OCI-LY1 (cell line): ENCODE data around the gene TMPRSS13.

ENCODE experiments used
- H2AFZ ChIP-seq: fragments of 200-600 bp; sonication (generic), shearing (Covaris generic); 2 replicates; pipeline ENCODE4 v1.6.0; 2014; ENCODE audit warnings: antibody characterized with exemption, mild to moderate bottlenecking, low read length
- H3F3A ChIP-seq: fragments of 200-600 bp; sonication (generic), shearing (Covaris generic); 2 replicates; pipeline ENCODE4 v1.6.0; 2014; ENCODE audit warnings: mild to moderate bottlenecking, antibody characterized with exemption, low read length, moderate library complexity; ENCODE audit not compliant: insufficient read depth
- H3K27ac ChIP-seq: fragments of 200-600 bp; sonication (generic); 2 replicates; pipeline ENCODE4 v1.5.1; 2014; ENCODE audit warnings: low read length, mixed run types, mild to moderate bottlenecking, low read depth; ENCODE audit not compliant: poor library complexity, severe bottlenecking
- H3K27me3 ChIP-seq: fragments of 200-600 bp; sonication (generic); 2 replicates; pipeline ENCODE4 v1.6.0; 2014; ENCODE audit warnings: antibody characterized with exemption, mild to moderate bottlenecking, low read length, moderate library complexity; ENCODE audit not compliant: insufficient read depth
- H3K36me3 ChIP-seq: fragments of 200-600 bp; sonication (generic); 2 replicates; pipeline ENCODE4 v1.6.1; 2014; ENCODE audit warnings: mild to moderate bottlenecking, antibody characterized with exemption, low read length, moderate library complexity, mixed read lengths; ENCODE audit not compliant: insufficient read depth
- H3K4me1 ChIP-seq: fragments of 200-600 bp; sonication (generic); 2 replicates; pipeline ENCODE4 v1.5.1; 2014; ENCODE audit warnings: mild to moderate bottlenecking, low read length, moderate library complexity; ENCODE audit not compliant: insufficient read depth, severe bottlenecking
- H3K4me2 ChIP-seq: fragments of 200-600 bp; sonication (generic), shearing (Covaris generic); 2 replicates; pipeline ENCODE4 v1.6.1; 2014; ENCODE audit warnings: low read length
- H3K4me3 ChIP-seq: fragments of 200-600 bp; sonication (generic); 2 replicates; pipeline ENCODE4 v1.5.1; 2014; ENCODE audit warnings: low read length, low read depth, mild to moderate bottlenecking, mixed read lengths; ENCODE audit not compliant: poor library complexity, severe bottlenecking
- H3K79me2 ChIP-seq: fragments of 200-600 bp; shearing (Covaris generic); 2 replicates; pipeline ENCODE4 v1.6.1; 2016; ENCODE audit warnings: mixed run types, low read length, mixed read lengths; ENCODE audit not compliant: insufficient read depth
- H3K9ac ChIP-seq: fragments of 200-600 bp; sonication (generic), shearing (Covaris generic); 2 replicates; pipeline ENCODE4 v1.6.1; 2014; ENCODE audit warnings: mild to moderate bottlenecking, low read length, mixed read lengths
- H3K9me2 ChIP-seq: fragments of 200-600 bp; sonication (generic), shearing (Covaris generic); 2 replicates; pipeline ENCODE4 v1.6.1; 2014; ENCODE audit warnings: low read depth, mild to moderate bottlenecking, low read length, mixed read lengths
- H3K9me3 ChIP-seq: fragments of 200-600 bp; shearing (Covaris generic); 2 replicates; pipeline ENCODE4 v1.6.1; 2014; ENCODE audit warnings: low read length, mixed read lengths
- H4K20me1 ChIP-seq: fragments of 200-600 bp; sonication (generic), shearing (Covaris generic); 2 replicates; pipeline ENCODE4 v1.6.0; 2016; ENCODE audit warnings: mild to moderate bottlenecking, low read length; ENCODE audit not compliant: insufficient read depth
- CTCF ChIP-seq: fragments of 200-600 bp; sonication (generic), shearing (Covaris generic); IDR thresholded peaks from 2 replicates; pipeline ENCODE4 v1.5.1; 2017; ENCODE audit warnings: mild to moderate bottlenecking, antibody characterized with exemption, low read length, moderate library complexity, mixed read lengths
- EZH2 ChIP-seq: fragments of 200-600 bp; sonication (generic), shearing (Covaris generic); IDR thresholded peaks from 2 replicates; pipeline ENCODE4 v1.8.0; 2017; ENCODE audit warnings: borderline replicate concordance, mixed run types, mild to moderate bottlenecking, antibody characterized with exemption, low read length, moderate library complexity, mixed read lengths

The TMPRSS13 gene

GRCh38 chr11:117903505-117904382 is 25.5 kb downstream of the TMPRSS13 start:
- no peaks in the 10 kb centered on the region for H3K36me3 ChIP-seq
- H2AFZ ChIP-seq, result no peak overlapping the region
- H3K4me2 ChIP-seq, result no peak overlapping the region
- H4K20me1 ChIP-seq, result no peaks in the 10 kb centered on the region
- no peaks in the 10 kb centered on the region for H3K9me3 ChIP-seq
- no peaks in the 10 kb centered on the region for H3K4me1 ChIP-seq
- H3F3A ChIP-seq, result no peaks in the 10 kb centered on the region
- no peaks in the 10 kb centered on the region for H3K9me2 ChIP-seq
- TF ChIP-seq EZH2, result no peak
- TF ChIP-seq CTCF, result no peak
- no peak overlapping the region for H3K9ac ChIP-seq
- no peaks in the 10 kb centered on the region for H3K79me2 ChIP-seq
- H3K27me3 ChIP-seq, result 0 out of 2 replicates have a peak, but pooled peaks cover 3% of the 10 kb centered on the region
- no peak overlapping the region for H3K4me3 ChIP-seq
- H3K27ac ChIP-seq, result no peak overlapping the region

- H3K9ac ChIP-seq, result no peak overlapping the region
- H3K36me3 ChIP-seq, result no peaks in the 10 kb centered on the region
- H3K9me2 ChIP-seq, result no peaks in the 10 kb centered on the region
- TF ChIP-seq EZH2 (no peak), CTCF (no peak)
- no peaks in the 10 kb centered on the region for H3F3A ChIP-seq
- H3K4me1 ChIP-seq, result no peaks in the 10 kb centered on the region
- no peaks in the 10 kb centered on the region for H3K79me2 ChIP-seq
- H3K27ac ChIP-seq, result no peak overlapping the region
- no peaks in the 10 kb centered on the region for H4K20me1 ChIP-seq
- 0 out of 2 replicates have a peak, but pooled peaks cover 3% of the 10 kb centered on the region for H3K27me3 ChIP-seq
- H2AFZ ChIP-seq, result no peak overlapping the region
- no peaks in the 10 kb centered on the region for H3K9me3 ChIP-seq
- H3K4me3 ChIP-seq, result no peak overlapping the region
- H3K4me2 ChIP-seq, result no peak overlapping the region
Observed at GRCh38 chr11:117902001-117902845, 27.0 kb downstream of the TMPRSS13 start.

DNA sequence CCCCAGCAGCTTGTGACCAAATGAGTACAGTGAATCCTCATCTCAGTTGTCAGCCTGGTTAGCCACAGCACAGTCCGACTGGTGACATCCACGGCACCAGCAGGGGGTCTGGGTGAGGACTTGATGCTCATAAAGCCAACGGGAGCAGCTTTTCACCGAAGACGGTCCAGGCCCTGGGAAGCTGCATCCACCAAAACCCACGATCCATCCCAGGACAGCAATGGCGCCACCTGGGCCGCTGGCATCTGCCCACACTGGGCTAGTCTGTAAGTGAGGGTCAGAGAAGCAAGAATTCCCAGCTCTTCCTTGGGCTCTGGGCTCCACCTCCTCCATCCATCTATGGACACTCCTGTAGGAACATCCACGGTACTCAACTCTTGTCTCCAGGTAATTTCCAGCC is 27.6 kb downstream of the TMPRSS13 start:
- Histone ChIP-seq H3K9ac (no peak overlapping the region), H3F3A (no peaks in the 10 kb centered on the region), H3K9me3 (no peaks in the 10 kb centered on the region), H3K4me2 (no peak overlapping the region), H3K27me3 (0 out of 2 replicates have a peak, but pooled peaks cover 3% of the 10 kb centered on the region), H2AFZ (no peak overlapping the region), H3K4me3 (no peak overlapping the region), H3K4me1 (no peaks in the 10 kb centered on the region), H3K9me2 (no peaks in the 10 kb centered on the region), H3K79me2 (no peaks in the 10 kb centered on the region), H3K27ac (no peak overlapping the region), H3K36me3 (no peaks in the 10 kb centered on the region), H4K20me1 (no peaks in the 10 kb centered on the region)
- TF ChIP-seq EZH2, result no peak
- TF ChIP-seq CTCF, result no peak
